ENCODE results near the gene FKBP14. TPM values are rescaled to one million over a fixed set of nuclear protein-coding genes. Genes with fewer than 3 reads are reported as not detected.

FKBP14 gene
- total RNA-seq, 1 experiment from 2014 or later = 29.8 TPM

GRCh38 chr7:30049173-30049572 is 22.7 kb upstream of the FKBP14 start:
- Histone ChIP-seq H3K36me3 (ENCODE audit: low read depth) (peaks cover 35% of the 10 kb centered on the region), H3K9me2 (ENCODE audit: insufficient read depth) (no peaks in the 10 kb centered on the region), H3K79me2 (ENCODE audit: low read depth) (no peaks in the 10 kb centered on the region), H3K4me3 (no peak overlapping the region), H3K27ac (no peak overlapping the region), H3K9me3 (ENCODE audit: insufficient read depth, low read depth) (no peaks in the 10 kb centered on the region; the same call in 1 of the 2 replicates), H2AFZ (no peak overlapping the region), H3F3A (ENCODE audit: insufficient read depth, low read depth) (no peaks in the 10 kb centered on the region), H4K20me1 (ENCODE audit: insufficient read depth) (no peaks in the 10 kb centered on the region), H3K4me1 (replicated peaks; ENCODE audit: insufficient read depth) (no peaks in the 10 kb centered on the region), H3K27me3 (ENCODE audit: insufficient read depth, low read depth) (no peaks in the 10 kb centered on the region), H3K4me2 (no peak overlapping the region)
- ChIA-PET CTCF (no interaction called here), POLR2A (ENCODE audit: unreplicated experiment) (no interaction called here)
- intact Hi-C loops (cut with micrococcal nuclease; ENCODE audit: unreplicated experiment) = no loop called here
- TF ChIP-seq CTCF (conservative IDR thresholded peaks at IDR 0.05) (no peak), EZH2 (IDR thresholded peaks at IDR 0.05; ENCODE audit: low read depth) (no peak)
- no TSS peak for BruUV-seq (replicated peaks)
- DNase-seq = no peak

- H3K9me2 ChIP-seq (ENCODE audit: insufficient read depth) = no peaks in the 10 kb centered on the region
- H3K27me3 ChIP-seq (ENCODE audit: insufficient read depth, low read depth) = no peaks in the 10 kb centered on the region
- BruUV-seq (replicated peaks) = no TSS peak
- intact Hi-C loops (cut with micrococcal nuclease; ENCODE audit: unreplicated experiment) = no loop called here
- no peak overlapping the region for H3K4me3 ChIP-seq
- H4K20me1 ChIP-seq (ENCODE audit: insufficient read depth) = no peaks in the 10 kb centered on the region
- H3F3A ChIP-seq (ENCODE audit: insufficient read depth, low read depth) = no peaks in the 10 kb centered on the region
- DNase-seq = no peak
- H3K9me3 ChIP-seq (ENCODE audit: insufficient read depth, low read depth) = no peaks in the 10 kb centered on the region; the same call in 1 of the 2 replicates
- CTCF ChIA-PET = no interaction called here
- H3K4me1 ChIP-seq (replicated peaks; ENCODE audit: insufficient read depth) = no peaks in the 10 kb centered on the region
- no peak overlapping the region for H2AFZ ChIP-seq
- H3K36me3 ChIP-seq (ENCODE audit: low read depth) = peaks cover 29% of the 10 kb centered on the region
- no peak overlapping the region for H3K27ac ChIP-seq
- H3K4me2 ChIP-seq = no peak overlapping the region
- no peaks in the 10 kb centered on the region for H3K79me2 ChIP-seq (ENCODE audit: low read depth)
- TF ChIP-seq CTCF (conservative IDR thresholded peaks at IDR 0.05) (no peak), EZH2 (IDR thresholded peaks at IDR 0.05; ENCODE audit: low read depth) (no peak)
- POLR2A ChIA-PET (ENCODE audit: unreplicated experiment) = no interaction called here
These were observed 22.1 kb upstream of the FKBP14 start for GRCh38 chr7:30048582-30048981.

GRCh38 chr7:30047124-30047523 is 20.6 kb upstream of the FKBP14 start:
- TF ChIP-seq CTCF (conservative IDR thresholded peaks at IDR 0.05) = no peak
- no peak for TF ChIP-seq EZH2 (IDR thresholded peaks at IDR 0.05; ENCODE audit: low read depth)
- H3K4me2 ChIP-seq = no peak overlapping the region
- H4K20me1 ChIP-seq (ENCODE audit: insufficient read depth) = no peaks in the 10 kb centered on the region
- H3K9me2 ChIP-seq (ENCODE audit: insufficient read depth) = no peaks in the 10 kb centered on the region
- DNase-seq = no peak
- no peaks in the 10 kb centered on the region; the same call in 1 of the 2 replicates for H3K9me3 ChIP-seq (ENCODE audit: insufficient read depth, low read depth)
- H3K27ac ChIP-seq = no peak overlapping the region
- H3K27me3 ChIP-seq (ENCODE audit: insufficient read depth, low read depth) = no peaks in the 10 kb centered on the region
- peaks cover 20% of the 10 kb centered on the region for H3K36me3 ChIP-seq (ENCODE audit: low read depth)
- CTCF ChIA-PET = no interaction called here
- H2AFZ ChIP-seq = no peak overlapping the region
- no peaks in the 10 kb centered on the region for H3K4me1 ChIP-seq (replicated peaks; ENCODE audit: insufficient read depth)
- peaks cover 7% of the 10 kb centered on the region; the same call in 1 of the 2 replicates for H3K79me2 ChIP-seq (ENCODE audit: low read depth)
- POLR2A ChIA-PET (ENCODE audit: unreplicated experiment) = no interaction called here
- BruUV-seq (replicated peaks) = no TSS peak
- H3F3A ChIP-seq (ENCODE audit: insufficient read depth, low read depth) = no peaks in the 10 kb centered on the region
- intact Hi-C loops (cut with micrococcal nuclease; ENCODE audit: unreplicated experiment) = no loop called here
- no peak overlapping the region for H3K4me3 ChIP-seq
